Measurements from ENCODE around the gene TTC39C. TPM values are rescaled to one million over a fixed set of nuclear protein-coding genes. Genes with fewer than 3 reads are reported as not detected.

TTC39C gene
- total and polyA plus RNA-seq, 2 experiments from 2014 or later, result 23.9 to 41.6 TPM

DNA sequence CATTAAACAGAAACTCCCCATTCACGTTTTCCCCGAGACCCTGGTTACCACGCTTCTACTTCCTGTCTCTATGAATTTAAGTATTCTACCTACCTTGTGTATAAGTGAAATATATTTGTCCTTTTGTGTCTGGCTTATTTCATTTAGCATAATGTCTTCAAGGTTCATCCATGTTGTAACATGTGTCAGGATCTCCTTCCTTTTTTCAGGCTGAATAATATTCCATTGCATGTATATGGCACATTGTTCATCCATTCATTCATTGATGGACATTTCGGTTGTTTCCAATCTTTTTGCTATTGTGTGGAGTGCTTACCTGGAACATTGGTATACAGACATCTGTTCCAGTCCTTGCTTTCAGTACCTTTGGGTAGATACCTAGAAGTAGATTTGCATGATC, 106.1 kb downstream of the TTC39C start:
- Histone ChIP-seq H3K4me3 (no peak overlapping the region), H2AFZ (no peak overlapping the region), H3K36me3 (replicated peaks; ENCODE audit: insufficient read depth, low read depth) (no peaks in the 10 kb centered on the region), H3K9me2 (replicated peaks; ENCODE audit: insufficient read depth) (no peaks in the 10 kb centered on the region), H3K4me2 (no peak overlapping the region), H4K20me1 (ENCODE audit: insufficient read depth, poor library complexity, severe bottlenecking) (no peaks in the 10 kb centered on the region), H3K27me3 (no peaks in the 10 kb centered on the region), H3K4me1 (ENCODE audit: insufficient read depth) (no peaks in the 10 kb centered on the region), H3K27ac (no peak overlapping the region), H3K9me3 (ENCODE audit: low read depth) (no peaks in the 10 kb centered on the region), H3K79me2 (no peaks in the 10 kb centered on the region)
- TF ChIP-seq EZH2 (IDR thresholded peaks at IDR 0.05; ENCODE audit: borderline replicate concordance), result no peak
- TF ChIP-seq CTCF (IDR thresholded peaks at IDR 0.05; ENCODE audit: poor library complexity), result no peak
- TF ChIP-seq EZH2phosphoT487 (IDR thresholded peaks at IDR 0.05; ENCODE audit: low read depth, severe bottlenecking, unreplicated experiment), result no peak
- WGBS (ENCODE audit: low lambda C conversion rate, missing lambda C conversion rate), result 95% methylated on average over 4 of the region's 4 CpGs
- DNase-seq (ENCODE audit: low spot score), result no peak

GRCh38 chr18:24121625-24122024, 107.1 kb downstream of the TTC39C start:
- TF ChIP-seq CTCF (IDR thresholded peaks at IDR 0.05; ENCODE audit: poor library complexity) (no peak), EZH2 (IDR thresholded peaks at IDR 0.05; ENCODE audit: borderline replicate concordance) (no peak), EZH2phosphoT487 (IDR thresholded peaks at IDR 0.05; ENCODE audit: low read depth, severe bottlenecking, unreplicated experiment) (no peak)
- Histone ChIP-seq H2AFZ (no peak overlapping the region), H4K20me1 (ENCODE audit: insufficient read depth, poor library complexity, severe bottlenecking) (no peaks in the 10 kb centered on the region), H3K9me3 (ENCODE audit: low read depth) (no peaks in the 10 kb centered on the region), H3K4me2 (no peak overlapping the region), H3K9me2 (replicated peaks; ENCODE audit: insufficient read depth) (no peaks in the 10 kb centered on the region), H3K4me1 (ENCODE audit: insufficient read depth) (no peaks in the 10 kb centered on the region), H3K36me3 (replicated peaks; ENCODE audit: insufficient read depth, low read depth) (no peaks in the 10 kb centered on the region), H3K79me2 (no peaks in the 10 kb centered on the region), H3K27me3 (no peaks in the 10 kb centered on the region), H3K27ac (no peak overlapping the region), H3K4me3 (no peak overlapping the region)
- DNase-seq (ENCODE audit: low spot score), result no peak
- 97% methylated on average over 2 of the region's 2 CpGs for WGBS (ENCODE audit: low lambda C conversion rate, missing lambda C conversion rate)

DNA sequence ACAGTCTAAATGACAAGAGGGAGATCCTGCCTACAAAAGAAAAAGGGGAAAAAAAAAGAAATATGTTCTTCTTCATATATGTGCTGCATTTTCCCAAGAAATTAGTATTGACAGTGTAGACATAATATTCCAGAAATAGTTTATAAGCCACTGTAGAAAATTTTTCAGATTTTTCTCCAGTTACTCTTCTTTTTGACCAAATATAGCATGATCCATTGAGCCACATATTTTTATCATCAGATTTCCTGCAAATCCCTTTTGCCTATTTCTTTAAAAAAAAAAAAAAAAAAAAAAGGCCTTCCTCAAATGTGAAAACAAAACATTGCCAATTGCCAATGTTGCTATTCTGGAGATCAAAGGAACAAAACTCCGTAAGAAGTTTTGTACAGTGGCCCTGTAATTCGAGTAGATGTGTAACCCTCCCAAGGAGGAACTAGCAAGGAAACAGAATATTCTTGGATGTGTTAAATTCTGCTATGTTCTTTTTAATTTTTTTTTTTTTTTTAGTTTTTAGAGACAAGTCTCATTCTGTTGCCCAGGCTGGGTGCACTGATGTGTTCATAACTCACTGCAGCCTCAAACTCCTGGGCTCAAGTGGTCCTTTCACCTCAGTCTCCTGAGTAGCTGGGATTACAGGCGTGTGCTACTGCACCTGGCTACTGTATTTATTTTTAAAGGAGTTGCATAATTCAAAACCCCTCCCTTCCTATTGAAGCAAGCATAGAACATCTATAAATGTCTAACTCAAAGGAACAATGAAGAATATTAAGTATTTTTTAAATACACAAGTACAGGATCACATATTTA, 111.8 kb downstream of the TTC39C start:
- Histone ChIP-seq H3K79me2 (no peaks in the 10 kb centered on the region), H3K4me2 (no peak overlapping the region), H3K9me2 (replicated peaks; ENCODE audit: insufficient read depth) (no peaks in the 10 kb centered on the region), H4K20me1 (ENCODE audit: insufficient read depth, poor library complexity, severe bottlenecking) (no peaks in the 10 kb centered on the region), H2AFZ (no peak overlapping the region), H3K27ac (no peak overlapping the region), H3K4me3 (no peak overlapping the region), H3K4me1 (ENCODE audit: insufficient read depth) (no peaks in the 10 kb centered on the region), H3K27me3 (no peaks in the 10 kb centered on the region), H3K9me3 (ENCODE audit: low read depth) (no peaks in the 10 kb centered on the region), H3K36me3 (replicated peaks; ENCODE audit: insufficient read depth, low read depth) (no peaks in the 10 kb centered on the region)
- WGBS (ENCODE audit: low lambda C conversion rate, missing lambda C conversion rate), result 75% methylated on average over 3 of the region's 3 CpGs
- DNase-seq (ENCODE audit: low spot score), result no peak
- TF ChIP-seq CTCF (IDR thresholded peaks at IDR 0.05; ENCODE audit: poor library complexity), result no peak
- no peak for TF ChIP-seq EZH2phosphoT487 (IDR thresholded peaks at IDR 0.05; ENCODE audit: low read depth, severe bottlenecking, unreplicated experiment)
- no peak for TF ChIP-seq EZH2 (IDR thresholded peaks at IDR 0.05; ENCODE audit: borderline replicate concordance)
